HepG2 (cell line): ENCODE measurements around the gene SNAI3. TPM values are rescaled to one million over a fixed set of nuclear protein-coding genes. Genes with fewer than 3 reads are reported as not detected.

Experiments
- CSRNP2 ChIP-seq: sonication (generic); formaldehyde crosslinking; conservative IDR thresholded peaks from 2 replicates; pipeline ENCODE4 v1.8.0; 2022; ENCODE audit warnings: low read depth, missing genetic modification reagents
- DMAP1 ChIP-seq: IDR thresholded peaks from 2 replicates; pipeline ENCODE4 v1.6.1; 2016
- FOXP4 ChIP-seq: sonication (generic); formaldehyde crosslinking; IDR thresholded peaks from 2 replicates; pipeline ENCODE4 v1.4.0; 2020; ENCODE audit warnings: missing genetic modification reagents
- HES4 ChIP-seq: sonication (generic); formaldehyde crosslinking; IDR thresholded peaks from 2 replicates; pipeline ENCODE4 v1.9.0; 2021; ENCODE audit warnings: mild to moderate bottlenecking, missing genetic modification reagents, borderline replicate concordance
- KLF9 ChIP-seq: IDR thresholded peaks from 2 replicates; pipeline ENCODE4 v1.6.1; 2016; ENCODE audit warnings: low read depth
- MIER2 ChIP-seq: IDR thresholded peaks from 2 replicates; pipeline ENCODE4 v1.6.1; 2016; ENCODE audit warnings: missing biosample characterization, missing genetic modification reagents
- SP1 ChIP-seq, 2 experiments: fragments of 450-650 bp in 1 of 2; sonication (generic) in 1 of 2; formaldehyde crosslinking in 1 of 2; IDR thresholded peaks; 2 replicates each; pipeline versions ENCODE4 v1.4.0 to v1.6.1; 2016 to 2020; ENCODE audit warnings: missing genetic modification reagents in 1 of 2
- ZBTB38 ChIP-seq: sonication (generic); formaldehyde crosslinking; IDR thresholded peaks from 2 replicates; pipeline ENCODE4 v1.5.1; 2020; ENCODE audit warnings: mild to moderate bottlenecking, missing genetic modification reagents
- ZNF205 ChIP-seq: IDR thresholded peaks from 2 replicates; pipeline ENCODE4 v1.6.1; 2018; ENCODE audit warnings: missing biosample characterization, missing genetic modification reagents
- ZNF235 ChIP-seq: sonication (generic); formaldehyde crosslinking; IDR thresholded peaks from 2 replicates; pipeline ENCODE4 v1.8.1; 2023; ENCODE audit warnings: mild to moderate bottlenecking, missing genetic modification reagents, borderline replicate concordance
- ZNF567 ChIP-seq: sonication (generic); formaldehyde crosslinking; IDR thresholded peaks from 2 replicates; pipeline ENCODE4 v1.8.1; 2023; ENCODE audit warnings: mild to moderate bottlenecking, missing genetic modification reagents, borderline replicate concordance
- ZNF788 ChIP-seq: sonication (generic); formaldehyde crosslinking; IDR thresholded peaks from 2 replicates; pipeline ENCODE4 v1.5.0; 2020; ENCODE audit warnings: mild to moderate bottlenecking, missing genetic modification reagents, borderline replicate concordance
- polyA plus RNA-seq, 8 experiments: library from polyadenylated mRNA; depleted of rRNA in 3 of 8; stranded (reverse) in 7 of 8; unstranded in 1 of 8; fragments of >200 nt; fragmentation: Illumina TruSeq in 4 of 8; extraction: Trizol in 4 of 8; gene quantifications; 2 replicates each; pipeline versions ENCODE4 v1.2.1 to v1.2.3, GENCODE V29; 2011 to 2016; ENCODE audit warnings: low read depth in 4 of 8, missing spikeins in 1 of 8, mixed read lengths in 1 of 8; ENCODE audit not compliant: insufficient read depth in 1 of 8
- total RNA-seq, 5 experiments: library from RNA; depleted of rRNA; stranded (reverse); fragments of >200 nt; fragmentation: Illumina TruSeq; extraction: Trizol; gene quantifications; 2 replicates each; pipeline ENCODE4 v1.2.3, GENCODE V29; 2016; ENCODE audit warnings: low read depth in 1 of 5
- TF ChIP-seq, protein P1 (sequence below), 2 experiments: sonication (generic) in 1 of 2; formaldehyde crosslinking in 1 of 2; IDR thresholded peaks; 2 replicates each; pipeline versions ENCODE4 v1.4.0 to v1.6.1; 2018 to 2020; ENCODE audit warnings: missing genetic modification reagents in 2 of 2, borderline replicate concordance in 1 of 2, low read depth in 1 of 2, mild to moderate bottlenecking in 1 of 2, missing biosample characterization in 1 of 2
- TF ChIP-seq, protein P2 (sequence below): sonication (generic); formaldehyde crosslinking; IDR thresholded peaks from 2 replicates; pipeline ENCODE4 v1.4.0; 2020; ENCODE audit warnings: missing genetic modification reagents, borderline replicate concordance

The SNAI3 gene
- total and polyA plus RNA-seq, 2 of the 13 experiments (the other 11 are each of a cell fraction or from before 2014, with no cell fraction given): 0.09 to 0.18 TPM

- TF ChIP-seq ZNF235 (CRISPR knock-in tag) (peak; percentile 86; the same call in 1 of the 2 replicates), ZBTB38 (CRISPR knock-in tag) (peak; percentile 92), ZNF205 (CRISPR knock-in tag) (peak; percentile 29; the same call in 1 of the 2 replicates), HES4 (CRISPR knock-in tag) (peak; percentile 65; the same call in 1 of the 2 replicates), KLF9 (CRISPR knock-in tag) (peak; percentile 47; the same call in 1 of the 2 replicates), MIER2 (CRISPR knock-in tag) (peak; percentile 54; the same call in 1 of the 2 replicates), DMAP1 (peak; percentile 63), ZNF567 (CRISPR knock-in tag) (peak; percentile 86), CSRNP2 (CRISPR knock-in tag) (0 out of 2 replicates have a peak, but pooled peaks have one; percentile 30), ZNF788 (CRISPR knock-in tag) (peak; percentile 65), FOXP4 (CRISPR knock-in tag) (peak; percentile 31; the same call in 1 of the 2 replicates), SP1 (IDR thresholded peaks at IDR 0.05) (no peak), SP1 (CRISPR knock-in tag; IDR thresholded peaks at IDR 0.05) (peak; percentile 95)
- TF ChIP-seq, protein P1, sequence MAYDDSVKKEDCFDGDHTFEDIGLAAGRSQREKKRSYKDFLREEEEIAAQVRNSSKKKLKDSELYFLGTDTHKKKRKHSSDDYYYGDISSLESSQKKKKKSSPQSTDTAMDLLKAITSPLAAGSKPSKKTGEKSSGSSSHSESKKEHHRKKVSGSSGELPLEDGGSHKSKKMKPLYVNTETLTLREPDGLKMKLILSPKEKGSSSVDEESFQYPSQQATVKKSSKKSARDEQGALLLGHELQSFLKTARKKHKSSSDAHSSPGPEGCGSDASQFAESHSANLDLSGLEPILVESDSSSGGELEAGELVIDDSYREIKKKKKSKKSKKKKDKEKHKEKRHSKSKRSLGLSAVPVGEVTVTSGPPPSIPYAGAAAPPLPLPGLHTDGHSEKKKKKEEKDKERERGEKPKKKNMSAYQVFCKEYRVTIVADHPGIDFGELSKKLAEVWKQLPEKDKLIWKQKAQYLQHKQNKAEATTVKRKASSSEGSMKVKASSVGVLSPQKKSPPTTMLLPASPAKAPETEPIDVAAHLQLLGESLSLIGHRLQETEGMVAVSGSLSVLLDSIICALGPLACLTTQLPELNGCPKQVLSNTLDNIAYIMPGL (CRISPR knock-in tag; IDR thresholded peaks at IDR 0.05; ENCODE audit: borderline replicate concordance in 1 of 2, low read depth in 1 of 2): peak; percentile 71 to 72; a peak in 2 of 4 replicates
- TF ChIP-seq, protein P2, sequence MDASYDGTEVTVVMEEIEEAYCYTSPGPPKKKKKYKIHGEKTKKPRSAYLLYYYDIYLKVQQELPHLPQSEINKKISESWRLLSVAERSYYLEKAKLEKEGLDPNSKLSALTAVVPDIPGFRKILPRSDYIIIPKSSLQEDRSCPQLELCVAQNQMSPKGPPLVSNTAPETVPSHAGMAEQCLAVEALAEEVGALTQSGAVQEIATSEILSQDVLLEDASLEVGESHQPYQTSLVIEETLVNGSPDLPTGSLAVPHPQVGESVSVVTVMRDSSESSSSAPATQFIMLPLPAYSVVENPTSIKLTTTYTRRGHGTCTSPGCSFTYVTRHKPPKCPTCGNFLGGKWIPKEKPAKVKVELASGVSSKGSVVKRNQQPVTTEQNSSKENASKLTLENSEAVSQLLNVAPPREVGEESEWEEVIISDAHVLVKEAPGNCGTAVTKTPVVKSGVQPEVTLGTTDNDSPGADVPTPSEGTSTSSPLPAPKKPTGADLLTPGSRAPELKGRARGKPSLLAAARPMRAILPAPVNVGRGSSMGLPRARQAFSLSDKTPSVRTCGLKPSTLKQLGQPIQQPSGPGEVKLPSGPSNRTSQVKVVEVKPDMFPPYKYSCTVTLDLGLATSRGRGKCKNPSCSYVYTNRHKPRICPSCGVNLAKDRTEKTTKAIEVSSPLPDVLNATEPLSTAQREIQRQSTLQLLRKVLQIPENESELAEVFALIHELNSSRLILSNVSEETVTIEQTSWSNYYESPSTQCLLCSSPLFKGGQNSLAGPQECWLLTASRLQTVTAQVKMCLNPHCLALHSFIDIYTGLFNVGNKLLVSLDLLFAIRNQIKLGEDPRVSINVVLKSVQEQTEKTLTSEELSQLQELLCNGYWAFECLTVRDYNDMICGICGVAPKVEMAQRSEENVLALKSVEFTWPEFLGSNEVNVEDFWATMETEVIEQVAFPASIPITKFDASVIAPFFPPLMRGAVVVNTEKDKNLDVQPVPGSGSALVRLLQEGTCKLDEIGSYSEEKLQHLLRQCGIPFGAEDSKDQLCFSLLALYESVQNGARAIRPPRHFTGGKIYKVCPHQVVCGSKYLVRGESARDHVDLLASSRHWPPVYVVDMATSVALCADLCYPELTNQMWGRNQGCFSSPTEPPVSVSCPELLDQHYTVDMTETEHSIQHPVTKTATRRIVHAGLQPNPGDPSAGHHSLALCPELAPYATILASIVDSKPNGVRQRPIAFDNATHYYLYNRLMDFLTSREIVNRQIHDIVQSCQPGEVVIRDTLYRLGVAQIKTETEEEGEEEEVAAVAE (CRISPR knock-in tag): peak; percentile 57; the same call in 1 of the 2 replicates
Measured at GRCh38 chr16:88706229-88706964, 20.1 kb upstream of the SNAI3 start, which contains the start of the genes CTU2 and RNF166 (continued).
